ENCODE results near the gene SP8. TPM values are rescaled to one million over a fixed set of nuclear protein-coding genes. Genes with fewer than 3 reads are reported as not detected.
"Not testable (repeated sequence)": the region's sequence is repeated elsewhere in the genome, so short reads cannot be mapped to it uniquely, and the experiment has no call there.

SP8 gene
- total RNA-seq, result not detected
- polyA plus RNA-seq, result not detected

DNA sequence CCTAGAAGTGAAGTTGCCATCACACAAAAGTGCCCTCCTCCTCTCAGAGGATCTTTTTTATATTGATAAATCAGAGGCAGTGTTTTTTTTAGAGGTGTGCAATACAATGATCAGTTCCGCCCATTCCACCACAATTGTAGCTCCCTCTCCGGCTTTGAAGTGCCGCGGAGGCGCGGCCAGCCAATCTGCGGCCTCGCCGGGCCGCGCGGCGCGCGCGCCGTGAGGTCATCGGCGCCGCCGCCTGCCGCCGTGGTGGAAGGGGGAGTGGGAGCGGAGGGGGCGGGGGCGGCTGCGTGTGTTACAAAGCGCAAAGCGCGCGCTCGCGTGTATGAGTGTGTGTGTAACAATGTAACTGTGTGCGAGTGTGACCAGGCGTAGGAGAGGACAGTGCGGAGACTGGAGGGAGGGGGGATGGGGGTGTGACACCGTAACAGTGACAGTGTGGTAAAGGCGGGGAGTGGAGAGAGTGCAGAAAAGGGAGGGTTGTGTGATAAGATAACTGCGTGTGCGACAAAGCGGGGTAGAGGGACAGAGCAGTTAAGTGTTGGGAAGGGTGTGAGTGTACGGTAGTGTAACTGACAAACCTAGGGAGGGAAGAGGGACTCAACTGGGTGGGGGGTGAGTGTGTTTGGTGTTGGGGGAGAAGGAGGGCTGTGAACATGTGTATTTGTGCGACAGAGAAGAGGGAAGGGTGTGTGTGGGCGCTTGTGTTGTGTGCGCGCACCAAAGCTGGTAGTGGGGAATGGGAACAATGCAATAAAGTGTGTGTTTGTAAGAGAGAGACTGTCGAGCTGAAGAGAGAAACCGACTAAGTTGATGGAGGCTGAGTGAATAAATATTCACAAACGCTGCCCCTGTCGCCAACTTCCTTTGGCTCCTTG lies at the start of gene SP8:
Gene SP8, minus strand, starts transcription at position 108 of the 881 bp plus-strand sequence. Its CDS starts 88 bp downstream, at position 20.
- Mint-ChIP-seq H3K36me3 (no peaks in the 10 kb centered on the region), H3K4me1 (peaks cover 12 to 24% (median 19%) of the 10 kb centered on the region in 4 donors), H3K9me3 (peaks cover 4 to 30% (median 11%) of the 10 kb centered on the region in 7 donors), H3K27me3 (peaks cover 81% of the 10 kb centered on the region), H3K4me3 (peak within 1 kb of the TSS; percentile 75 to 78 (median 77)), H3K27ac (no peak within 1 kb of the TSS)
- H3K27me3 ChIP-seq (ENCODE audit: control insufficient read depth, insufficient read depth, low read length), result peaks cover 52% of the 10 kb centered on the region
- H3K27ac ChIP-seq (ENCODE audit: insufficient read depth, low read length, poor library complexity, severe bottlenecking), result no peak within 1 kb of the TSS
- peaks cover 3 to 12% of the 10 kb centered on the region in 2 experiments for H3K9me3 ChIP-seq (ENCODE audit: control insufficient read depth in 2 of 2, low read length in 2 of 2)
- peak within 1 kb of the TSS; percentile 53 for H3K4me3 ChIP-seq (ENCODE audit: low read depth, low read length)
- H3K36me3 ChIP-seq (ENCODE audit: control insufficient read depth, insufficient read depth, low read length), result no peaks in the 10 kb centered on the region
- peaks cover 30% of the 10 kb centered on the region for H3K4me1 ChIP-seq (ENCODE audit: control insufficient read depth, insufficient read depth, low read length, poor library complexity, severe bottlenecking)
- ATAC-seq (ENCODE audit: low read depth in 2 of 2) (no peak), DNase-seq (peak in 1 of 3 donors; percentile 39)

DNA sequence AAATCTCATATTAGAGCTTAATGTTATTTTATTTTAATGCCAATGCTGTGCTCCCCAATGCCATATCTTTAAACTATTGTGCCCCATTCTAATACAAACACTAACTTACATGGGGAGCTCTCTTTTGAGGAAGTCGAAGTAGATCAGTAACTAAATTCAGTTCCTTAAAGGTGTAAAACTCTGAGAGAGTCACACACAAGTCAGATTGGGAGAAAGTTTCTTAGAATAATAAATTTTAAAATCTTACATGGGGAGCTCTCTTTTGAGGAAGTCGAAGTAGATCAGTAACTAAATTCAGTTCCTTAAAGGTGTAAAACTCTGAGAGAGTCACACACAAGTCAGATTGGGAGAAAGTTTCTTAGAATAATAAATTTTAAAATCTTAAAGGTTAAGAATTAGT lies 49.7 kb upstream of the SP8 start:
- not testable (repeated sequence) for H3K27ac ChIP-seq (ENCODE audit: insufficient read depth, low read length, poor library complexity, severe bottlenecking); DNase-seq; H3K4me3 ChIP-seq (ENCODE audit: low read depth, low read length); H3K36me3 Mint-ChIP-seq; H3K4me1 ChIP-seq (ENCODE audit: control insufficient read depth, insufficient read depth, low read length, poor library complexity, severe bottlenecking); ATAC-seq (ENCODE audit: low read depth in 2 of 2); H3K9me3 ChIP-seq (ENCODE audit: control insufficient read depth in 2 of 2, low read length in 2 of 2); H3K36me3 ChIP-seq (ENCODE audit: control insufficient read depth, insufficient read depth, low read length); H3K27ac Mint-ChIP-seq; H3K27me3 ChIP-seq (ENCODE audit: control insufficient read depth, insufficient read depth, low read length); H3K27me3 Mint-ChIP-seq; H3K4me3 Mint-ChIP-seq; H3K9me3 Mint-ChIP-seq; H3K4me1 Mint-ChIP-seq

DNA sequence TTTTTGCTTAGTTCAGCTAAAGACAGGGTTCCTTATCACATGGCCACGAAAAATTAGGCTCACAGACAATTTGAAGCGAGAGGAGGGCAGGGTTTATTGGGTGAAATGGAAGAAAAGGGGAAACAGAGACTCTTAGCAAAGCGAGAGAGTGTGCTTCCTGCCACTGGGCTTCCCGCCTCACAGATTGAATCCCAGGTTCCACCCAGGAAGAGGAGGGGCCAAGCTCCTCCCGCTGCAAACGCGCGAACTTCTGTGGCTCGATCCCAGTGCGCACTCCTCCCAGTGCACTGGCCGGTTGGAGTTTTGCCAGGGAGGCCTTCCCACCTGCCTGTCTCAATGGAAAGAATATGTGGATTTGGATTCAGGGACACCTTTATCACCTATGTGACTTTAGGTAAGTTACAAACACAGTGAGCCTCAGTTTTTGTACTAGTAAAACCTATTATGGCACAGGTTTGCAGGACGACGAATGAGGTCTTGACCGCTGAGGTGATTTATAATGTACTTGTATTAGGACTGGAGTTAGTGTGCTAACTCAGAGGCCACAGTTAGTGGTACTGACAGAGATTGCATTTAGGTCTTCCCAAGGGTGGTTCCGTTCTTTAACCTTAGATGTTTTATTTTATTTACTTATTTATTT lies 48.5 kb upstream of the SP8 start:
- Mint-ChIP-seq H3K4me1 (no peaks in the 10 kb centered on the region), H3K36me3 (no peaks in the 10 kb centered on the region), H3K4me3 (no peak overlapping the region), H3K27ac (no peak overlapping the region), H3K9me3 (peaks cover 0 to 2% (median 0%) of the 10 kb centered on the region in 7 donors), H3K27me3 (no peaks in the 10 kb centered on the region)
- H3K27ac ChIP-seq (ENCODE audit: insufficient read depth, low read length, poor library complexity, severe bottlenecking), result no peak overlapping the region
- no peak for DNase-seq
- H3K36me3 ChIP-seq (ENCODE audit: control insufficient read depth, insufficient read depth, low read length), result no peaks in the 10 kb centered on the region
- ATAC-seq (ENCODE audit: low read depth in 2 of 2), result no peak
- no peaks in the 10 kb centered on the region for H3K27me3 ChIP-seq (ENCODE audit: control insufficient read depth, insufficient read depth, low read length)
- H3K4me3 ChIP-seq (ENCODE audit: low read depth, low read length), result no peak overlapping the region
- H3K9me3 ChIP-seq (ENCODE audit: control insufficient read depth in 2 of 2, low read length in 2 of 2), result no peaks in the 10 kb centered on the region
- H3K4me1 ChIP-seq (ENCODE audit: control insufficient read depth, insufficient read depth, low read length, poor library complexity, severe bottlenecking), result no peaks in the 10 kb centered on the region

DNA sequence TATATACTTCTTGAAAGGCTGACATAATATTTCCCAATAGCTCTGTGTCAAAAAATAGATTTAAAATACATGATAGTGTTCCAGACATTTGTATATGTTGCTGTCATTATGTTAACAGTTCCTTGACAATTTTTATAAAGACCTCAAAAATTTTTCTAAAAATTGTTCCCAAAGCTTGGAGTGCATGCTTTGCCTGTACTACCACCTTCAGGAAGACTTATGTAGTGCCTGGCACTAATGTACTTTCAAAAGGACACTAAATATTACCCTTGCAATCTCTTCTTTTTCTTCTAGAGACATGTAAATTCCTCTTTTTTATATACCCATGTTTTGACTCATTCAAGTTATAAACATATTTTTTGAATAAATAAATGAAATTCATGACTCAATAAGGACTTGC lies 48.0 kb upstream of the SP8 start:
- Mint-ChIP-seq H3K27ac (no peak overlapping the region), H3K9me3 (peaks cover 0 to 2% (median 0%) of the 10 kb centered on the region in 7 donors), H3K27me3 (no peaks in the 10 kb centered on the region), H3K36me3 (no peaks in the 10 kb centered on the region), H3K4me1 (no peaks in the 10 kb centered on the region), H3K4me3 (no peak overlapping the region)
- Histone ChIP-seq H3K9me3 (ENCODE audit: control insufficient read depth in 2 of 2, low read length in 2 of 2) (no peaks in the 10 kb centered on the region), H3K4me3 (ENCODE audit: low read depth, low read length) (no peak overlapping the region), H3K27me3 (ENCODE audit: control insufficient read depth, insufficient read depth, low read length) (no peaks in the 10 kb centered on the region), H3K27ac (ENCODE audit: insufficient read depth, low read length, poor library complexity, severe bottlenecking) (no peak overlapping the region), H3K36me3 (ENCODE audit: control insufficient read depth, insufficient read depth, low read length) (no peaks in the 10 kb centered on the region), H3K4me1 (ENCODE audit: control insufficient read depth, insufficient read depth, low read length, poor library complexity, severe bottlenecking) (no peaks in the 10 kb centered on the region)
- ATAC-seq (ENCODE audit: low read depth in 2 of 2) (no peak), DNase-seq (no peak)

DNA sequence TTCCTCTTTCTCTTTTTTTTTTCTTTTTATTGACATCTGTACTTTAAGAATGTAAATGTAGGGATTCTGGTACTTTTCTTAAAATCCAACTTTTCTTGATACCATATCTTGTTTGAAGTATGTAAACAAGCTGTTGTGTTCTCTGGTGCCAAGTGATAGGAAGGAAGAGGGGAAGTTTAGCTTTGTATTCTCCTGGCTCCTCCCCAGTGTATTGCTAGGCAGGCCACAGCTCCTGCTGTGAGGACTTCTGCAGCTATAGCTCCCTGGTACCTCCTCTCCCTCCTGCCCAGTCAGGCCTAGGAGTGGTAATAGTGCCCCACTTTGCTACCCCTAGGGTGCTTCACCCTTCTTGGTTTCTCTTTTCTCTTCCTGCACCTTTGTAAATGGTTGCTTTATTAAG lies 45.3 kb upstream of the SP8 start:
- H3K27ac Mint-ChIP-seq, result no peak overlapping the region
- no peak overlapping the region for H3K4me3 Mint-ChIP-seq
- Histone ChIP-seq H3K27me3 (ENCODE audit: control insufficient read depth, insufficient read depth, low read length) (no peaks in the 10 kb centered on the region), H3K4me3 (ENCODE audit: low read depth, low read length) (no peak overlapping the region), H3K36me3 (ENCODE audit: control insufficient read depth, insufficient read depth, low read length) (no peaks in the 10 kb centered on the region), H3K27ac (ENCODE audit: insufficient read depth, low read length, poor library complexity, severe bottlenecking) (no peak overlapping the region), H3K9me3 (ENCODE audit: control insufficient read depth in 2 of 2, low read length in 2 of 2) (no peaks in the 10 kb centered on the region), H3K4me1 (ENCODE audit: control insufficient read depth, insufficient read depth, low read length, poor library complexity, severe bottlenecking) (no peaks in the 10 kb centered on the region)
- H3K4me1 Mint-ChIP-seq, result no peaks in the 10 kb centered on the region
- no peak for ATAC-seq (ENCODE audit: low read depth in 2 of 2)
- no peak for DNase-seq
- H3K27me3 Mint-ChIP-seq, result no peaks in the 10 kb centered on the region
- H3K9me3 Mint-ChIP-seq, result peaks cover 0 to 5% (median 0%) of the 10 kb centered on the region in 7 donors
- H3K36me3 Mint-ChIP-seq, result no peaks in the 10 kb centered on the region

DNA sequence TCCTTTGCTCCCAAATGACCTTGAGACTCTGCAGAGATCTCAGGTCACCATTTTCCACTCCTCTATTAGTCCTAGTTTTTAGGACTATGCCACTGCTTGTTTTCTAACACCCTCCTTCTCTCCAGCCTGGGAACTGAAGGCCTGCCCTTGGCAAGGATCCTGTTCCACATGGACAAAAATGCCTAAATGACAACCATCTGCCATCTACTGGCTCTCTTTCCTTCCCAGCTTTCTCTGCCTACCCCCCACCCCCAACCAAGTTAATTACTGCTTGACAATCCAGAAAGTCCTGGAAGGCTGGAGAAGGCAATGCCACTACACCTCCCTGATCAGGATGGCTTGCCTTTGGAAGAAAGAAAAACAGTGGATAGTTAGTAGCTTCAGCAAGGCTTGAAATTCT lies 44.8 kb upstream of the SP8 start:
- Mint-ChIP-seq H3K27ac (no peak overlapping the region), H3K27me3 (no peaks in the 10 kb centered on the region), H3K36me3 (no peaks in the 10 kb centered on the region), H3K9me3 (peaks cover 0 to 5% (median 0%) of the 10 kb centered on the region in 7 donors), H3K4me3 (no peak overlapping the region), H3K4me1 (no peaks in the 10 kb centered on the region)
- H3K4me1 ChIP-seq (ENCODE audit: control insufficient read depth, insufficient read depth, low read length, poor library complexity, severe bottlenecking), result no peaks in the 10 kb centered on the region
- H3K36me3 ChIP-seq (ENCODE audit: control insufficient read depth, insufficient read depth, low read length), result no peaks in the 10 kb centered on the region
- DNase-seq (no peak), ATAC-seq (ENCODE audit: low read depth in 2 of 2) (no peak)
- no peaks in the 10 kb centered on the region for H3K27me3 ChIP-seq (ENCODE audit: control insufficient read depth, insufficient read depth, low read length)
- H3K9me3 ChIP-seq (ENCODE audit: control insufficient read depth in 2 of 2, low read length in 2 of 2), result no peaks in the 10 kb centered on the region
- H3K27ac ChIP-seq (ENCODE audit: insufficient read depth, low read length, poor library complexity, severe bottlenecking), result no peak overlapping the region
- no peak overlapping the region for H3K4me3 ChIP-seq (ENCODE audit: low read depth, low read length)

DNA sequence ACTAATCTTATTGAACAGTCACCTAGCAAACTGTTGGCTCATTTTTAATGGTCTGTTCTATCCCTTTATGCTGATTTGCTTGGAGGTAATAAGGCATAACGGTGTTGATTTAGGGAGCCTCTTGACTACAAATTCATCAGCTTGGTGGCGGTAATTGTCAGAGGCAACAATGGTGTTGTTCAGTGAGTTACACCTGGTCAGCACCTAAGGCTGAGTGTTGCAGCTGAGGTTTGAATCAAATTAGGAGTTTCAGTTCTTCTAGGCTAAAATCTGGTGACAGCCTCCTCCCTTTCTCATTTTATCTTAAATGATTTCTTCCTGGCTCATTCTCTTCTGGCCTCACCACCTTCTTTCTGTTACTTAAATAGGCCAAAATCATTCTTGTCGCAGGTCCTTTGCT lies 42.3 kb upstream of the SP8 start:
- Mint-ChIP-seq H3K4me1 (no peaks in the 10 kb centered on the region), H3K27ac (no peak overlapping the region), H3K27me3 (no peaks in the 10 kb centered on the region), H3K4me3 (no peak overlapping the region), H3K9me3 (peaks cover 0 to 5% (median 0%) of the 10 kb centered on the region in 7 donors), H3K36me3 (no peaks in the 10 kb centered on the region)
- H3K27ac ChIP-seq (ENCODE audit: insufficient read depth, low read length, poor library complexity, severe bottlenecking), result no peak overlapping the region
- no peaks in the 10 kb centered on the region for H3K27me3 ChIP-seq (ENCODE audit: control insufficient read depth, insufficient read depth, low read length)
- no peaks in the 10 kb centered on the region for H3K36me3 ChIP-seq (ENCODE audit: control insufficient read depth, insufficient read depth, low read length)
- no peak overlapping the region for H3K4me3 ChIP-seq (ENCODE audit: low read depth, low read length)
- H3K9me3 ChIP-seq (ENCODE audit: control insufficient read depth in 2 of 2, low read length in 2 of 2), result no peaks in the 10 kb centered on the region
- ATAC-seq (ENCODE audit: low read depth in 2 of 2) (no peak), DNase-seq (no peak)
- H3K4me1 ChIP-seq (ENCODE audit: control insufficient read depth, insufficient read depth, low read length, poor library complexity, severe bottlenecking), result no peaks in the 10 kb centered on the region

All from CD4-positive, CD25-positive, alpha-beta regulatory T cell (primary cell).